ENCODE data around the gene PSMB4.

GRCh38 chr1:151373196-151373595 lies 26.2 kb upstream of the PSMB4 start:
- no peak for TF ChIP-seq CTCF (conservative IDR thresholded peaks at IDR 0.05; ENCODE audit: low read length)
- no peak for TF ChIP-seq EZH2phosphoT487 (IDR thresholded peaks at IDR 0.05; ENCODE audit: borderline replicate concordance)
